ENCODE data around the gene NR4A1. TPM values are rescaled to one million over a fixed set of nuclear protein-coding genes. Genes with fewer than 3 reads are reported as not detected.

Gene NR4A1
- total RNA-seq, 6 donors from 2014 or later: 88.3 to 202 (median 156) TPM

DNA sequence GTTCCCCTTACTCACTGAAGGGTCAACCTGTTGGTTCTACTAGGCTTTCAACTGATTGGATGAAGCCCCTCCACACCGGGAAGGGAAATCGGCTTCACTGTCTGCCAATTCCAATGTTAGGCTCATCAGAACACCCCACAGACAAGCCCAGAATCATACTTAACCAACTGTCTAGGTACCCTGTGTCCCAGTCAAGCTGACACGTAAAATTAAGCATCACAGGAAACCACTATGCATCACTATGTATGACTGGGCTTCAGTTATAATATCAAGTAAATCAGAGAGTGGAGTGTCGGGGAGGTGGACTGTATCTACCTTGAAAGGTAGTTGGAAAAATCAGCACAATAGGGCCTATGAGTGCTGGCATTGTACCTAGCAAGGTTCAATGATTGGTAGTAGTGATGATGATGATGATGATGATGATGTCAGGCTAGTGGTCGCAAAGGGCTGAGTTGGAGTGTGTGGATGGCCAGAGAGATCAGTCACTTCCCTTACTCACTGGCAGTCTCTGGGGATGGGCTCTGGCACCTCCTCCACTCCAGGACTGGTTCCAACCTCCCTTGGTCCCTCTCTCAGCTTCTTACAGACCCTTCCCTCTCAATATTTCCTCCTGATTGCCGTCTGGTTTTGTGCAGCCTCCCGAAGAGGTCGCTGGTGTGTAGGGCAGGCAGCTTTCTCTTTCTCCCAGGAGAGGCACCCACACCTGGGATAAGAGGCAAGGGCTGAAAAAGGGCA, 15.3 kb downstream of the NR4A1 start:
- 57 to 59% methylated on average over 8 of the region's 8 CpGs for WGBS, 2 donors

DNA sequence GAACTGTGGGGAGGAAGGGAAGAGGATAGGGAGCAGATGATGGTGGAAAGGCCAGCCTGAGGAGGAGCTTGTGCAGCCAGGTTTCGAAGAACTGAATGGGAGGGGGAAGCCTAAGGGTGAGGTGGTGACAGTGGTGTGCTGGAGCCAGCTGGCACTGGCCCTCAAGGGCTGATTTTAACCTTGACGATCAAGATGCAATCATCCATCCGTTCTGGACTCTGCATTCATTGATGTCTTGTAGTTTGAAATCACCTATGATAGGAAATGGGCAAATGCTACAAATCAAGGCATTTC, 15.8 kb downstream of the NR4A1 start:
- H3K4me1 ChIP-seq: peaks cover 20 to 23% (median 22%) of the 10 kb centered on the region in 4 donors
- no peaks in the 10 kb centered on the region for H3K36me3 ChIP-seq
- TF ChIP-seq EP300 (IDR thresholded peaks at IDR 0.05): no peak
- TF ChIP-seq, protein P1, sequence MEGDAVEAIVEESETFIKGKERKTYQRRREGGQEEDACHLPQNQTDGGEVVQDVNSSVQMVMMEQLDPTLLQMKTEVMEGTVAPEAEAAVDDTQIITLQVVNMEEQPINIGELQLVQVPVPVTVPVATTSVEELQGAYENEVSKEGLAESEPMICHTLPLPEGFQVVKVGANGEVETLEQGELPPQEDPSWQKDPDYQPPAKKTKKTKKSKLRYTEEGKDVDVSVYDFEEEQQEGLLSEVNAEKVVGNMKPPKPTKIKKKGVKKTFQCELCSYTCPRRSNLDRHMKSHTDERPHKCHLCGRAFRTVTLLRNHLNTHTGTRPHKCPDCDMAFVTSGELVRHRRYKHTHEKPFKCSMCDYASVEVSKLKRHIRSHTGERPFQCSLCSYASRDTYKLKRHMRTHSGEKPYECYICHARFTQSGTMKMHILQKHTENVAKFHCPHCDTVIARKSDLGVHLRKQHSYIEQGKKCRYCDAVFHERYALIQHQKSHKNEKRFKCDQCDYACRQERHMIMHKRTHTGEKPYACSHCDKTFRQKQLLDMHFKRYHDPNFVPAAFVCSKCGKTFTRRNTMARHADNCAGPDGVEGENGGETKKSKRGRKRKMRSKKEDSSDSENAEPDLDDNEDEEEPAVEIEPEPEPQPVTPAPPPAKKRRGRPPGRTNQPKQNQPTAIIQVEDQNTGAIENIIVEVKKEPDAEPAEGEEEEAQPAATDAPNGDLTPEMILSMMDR (IDR thresholded peaks at IDR 0.05): no peak
- TF ChIP-seq POLR2AphosphoS5 (IDR thresholded peaks at IDR 0.05): no peak
- no peak for TF ChIP-seq POLR2A (IDR thresholded peaks at IDR 0.05)
- ATAC-seq (ENCODE audit: low FRiP score in 2 of 2): no peak
- no peak overlapping the region for H3K4me3 ChIP-seq
- H3K27me3 ChIP-seq: no peaks in the 10 kb centered on the region
- H3K9me3 ChIP-seq: no peaks in the 10 kb centered on the region
- no peak for DNase-seq
- no peak overlapping the region for H3K27ac ChIP-seq
- 70 to 73% methylated on average over 3 of the region's 3 CpGs for WGBS, 2 donors

More for the DNA sequence above, 15.3 kb downstream of the NR4A1 start:
- H3K9me3 ChIP-seq: no peaks in the 10 kb centered on the region
- no peak for DNase-seq
- TF ChIP-seq EP300 (IDR thresholded peaks at IDR 0.05) (no peak), POLR2AphosphoS5 (IDR thresholded peaks at IDR 0.05) (no peak), POLR2A (IDR thresholded peaks at IDR 0.05) (no peak)
- TF ChIP-seq, protein P1 (IDR thresholded peaks at IDR 0.05): no peak
- no peak overlapping the region for H3K4me3 ChIP-seq
- no peak overlapping the region for H3K27ac ChIP-seq
- H3K27me3 ChIP-seq: no peaks in the 10 kb centered on the region
- H3K36me3 ChIP-seq: no peaks in the 10 kb centered on the region
- ATAC-seq (ENCODE audit: low FRiP score in 2 of 2): no peak
- H3K4me1 ChIP-seq: peaks cover 17 to 18% (median 18%) of the 10 kb centered on the region in 4 donors

GRCh38 chr12:52069327-52070184, 18.3 kb downstream of the NR4A1 start, which contains the start of gene ATG101:
TSS of gene ATG101 (plus strand) at chr12:52069978. CDS start at chr12:52073651, 3,673 bp downstream.
- H3K4me3 ChIP-seq: peak within 1 kb of the TSS; percentile 87 to 98 (median 91)
- peak; percentile 93 to 97 for DNase-seq
- no peaks in the 10 kb centered on the region for H3K9me3 ChIP-seq
- H3K36me3 ChIP-seq: peaks cover 7 to 18% (median 14%) of the 10 kb centered on the region in 4 donors
- WGBS, 2 donors: 0 to 1% methylated on average over 4 to 48 of the region's 60 CpGs
- ATAC-seq (ENCODE audit: low FRiP score in 2 of 2): peak; percentile 98
- peaks cover 28 to 45% (median 33%) of the 10 kb centered on the region in 4 donors for H3K4me1 ChIP-seq
- no peaks in the 10 kb centered on the region for H3K27me3 ChIP-seq
- TF ChIP-seq, protein P1 (IDR thresholded peaks at IDR 0.05): peak; percentile 63 to 89 (median 72)
- TF ChIP-seq EP300 (IDR thresholded peaks at IDR 0.05) (peak in 1 of 4 donors; percentile 24), POLR2AphosphoS5 (IDR thresholded peaks at IDR 0.05) (peak; percentile 80), POLR2A (IDR thresholded peaks at IDR 0.05) (peak in 3 of 4 donors; percentile 40 to 82 (median 78))
- peak within 1 kb of the TSS; percentile 87 to 94 (median 93) for H3K27ac ChIP-seq

- WGBS, 2 donors: 6 to 8% methylated on average over 20 to 31 of the region's 37 CpGs
- TF ChIP-seq, protein P1 (IDR thresholded peaks at IDR 0.05): no peak
- TF ChIP-seq EP300 (IDR thresholded peaks at IDR 0.05) (no peak), POLR2A (IDR thresholded peaks at IDR 0.05) (no peak), POLR2AphosphoS5 (IDR thresholded peaks at IDR 0.05) (no peak)
- Histone ChIP-seq H3K36me3 (peaks cover 7 to 26% (median 20%) of the 10 kb centered on the region in 4 donors), H3K27me3 (no peaks in the 10 kb centered on the region), H3K4me1 (peaks cover 31 to 52% (median 33%) of the 10 kb centered on the region in 4 donors), H3K4me3 (peak overlapping the region; percentile 87 to 98 (median 91)), H3K27ac (peak overlapping the region; percentile 87 to 94 (median 93)), H3K9me3 (no peaks in the 10 kb centered on the region)
- DNase-seq (no peak), ATAC-seq (ENCODE audit: low FRiP score in 2 of 2) (peak; percentile 60 to 69)
These were observed 19.1 kb downstream of the NR4A1 start for GRCh38 chr12:52070185-52070925.

Data from upper lobe of left lung (tissue), 6 donors.